SK-N-SH (cell line): ENCODE measurements around the gene TEX54. TPM values are rescaled to one million over a fixed set of nuclear protein-coding genes. Genes with fewer than 3 reads are reported as not detected.

ENCODE experiments used
- CTCF ChIA-PET: fragments of 300-600, 350-600 bp; formaldehyde crosslinking; extraction: SDS; loops from one replicate; lab custom pipeline; 2021; lab: Yijun Ruan, JAX
- POLR2A ChIA-PET: fragments of 350-600 bp; sonication (Branson Sonifier 250); formaldehyde crosslinking; extraction: SDS; loops from one replicate; lab custom pipeline; 2020; ENCODE audit warnings: antibody characterized with exemption, inconsistent platforms; lab: Yijun Ruan, JAX
- DNase-seq: peaks from one replicate; pipeline ENCODE4 v3.0.0; 2012
- H2AFZ ChIP-seq: fragments of 200-600 bp; sonication (generic); 2 replicates; pipeline ENCODE4 v1.8.1; 2016; ENCODE audit warnings: antibody characterized with exemption, mild to moderate bottlenecking, low read depth
- H3F3A ChIP-seq: fragments of 200-600 bp; sonication (generic); replicated peaks from 2 replicates; pipeline ENCODE3; 2016; ENCODE audit warnings: antibody characterized with exemption, mild to moderate bottlenecking; ENCODE audit not compliant: insufficient read depth
- H3K27ac ChIP-seq, 2 experiments: fragments of 200-500 bp in 1 of 2; fragments of 200-600 bp in 1 of 2; sonication (Bioruptor generic) in 1 of 2; sonication (generic), shearing (Covaris generic) in 1 of 2; 2 replicates each; pipeline versions ENCODE4 v1.5.1 to v1.6.1; 2014 to 2016; ENCODE audit warnings: low read depth in 2 of 2, inconsistent platforms in 1 of 2, low read length in 1 of 2, mild to moderate bottlenecking in 1 of 2, mixed read lengths in 1 of 2
- H3K27me3 ChIP-seq: fragments of 200-600 bp; sonication (generic), shearing (Covaris generic); 2 replicates; pipeline ENCODE4 v1.6.1; 2016; ENCODE audit warnings: mixed run types; ENCODE audit not compliant: insufficient read depth
- H3K36me3 ChIP-seq, 2 experiments: fragments of 200-500 bp in 1 of 2; fragments of 200-600 bp in 1 of 2; sonication (Bioruptor generic) in 1 of 2; sonication (generic) in 1 of 2; replicated peaks in 1 of 2; 2 replicates each; pipeline versions ENCODE3 to v1.5.1; 2014 to 2016; ENCODE audit warnings: low read length in 1 of 2, mild to moderate bottlenecking in 1 of 2; ENCODE audit not compliant: insufficient read depth in 2 of 2, control insufficient read depth in 1 of 2
- H3K4me1 ChIP-seq, 2 experiments: fragments of 200-500 bp in 1 of 2; fragments of 200-600 bp in 1 of 2; sonication (Bioruptor generic) in 1 of 2; sonication (generic), shearing (Covaris generic) in 1 of 2; 2 replicates each; pipeline versions ENCODE4 v1.5.1 to v1.6.1; 2014 to 2016; ENCODE audit warnings: low read depth in 1 of 2, low read length in 1 of 2, mixed run types in 1 of 2; ENCODE audit not compliant: insufficient read depth in 2 of 2, control insufficient read depth in 1 of 2
- H3K4me2 ChIP-seq: fragments of 200-600 bp; sonication (generic), shearing (Covaris generic); 2 replicates; pipeline ENCODE4 v1.6.1; 2017; ENCODE audit warnings: mixed run types
- H3K4me3 ChIP-seq, 2 experiments: fragments of 200-500 bp in 1 of 2; fragments of 200-600 bp in 1 of 2; sonication (Bioruptor generic) in 1 of 2; sonication (generic), shearing (Covaris generic) in 1 of 2; 2 replicates each; pipeline versions ENCODE4 v1.5.1 to v1.8.1; 2014 to 2016; ENCODE audit warnings: low read depth in 2 of 2, inconsistent platforms in 1 of 2, low read length in 1 of 2, mild to moderate bottlenecking in 1 of 2, mixed read lengths in 1 of 2, moderate library complexity in 1 of 2
- H3K79me2 ChIP-seq: fragments of 200-600 bp; sonication (generic); 2 replicates; pipeline ENCODE4 v1.8.1; 2017; ENCODE audit warnings: mild to moderate bottlenecking; ENCODE audit not compliant: insufficient read depth
- H3K9ac ChIP-seq: fragments of 200-600 bp; sonication (generic); 2 replicates; pipeline ENCODE4 v1.6.1; 2017; ENCODE audit warnings: mixed run types
- H3K9me2 ChIP-seq: fragments of 200-600 bp; sonication (generic); 2 replicates; pipeline ENCODE4 v1.6.1; 2017; ENCODE audit warnings: mixed run types
- H3K9me3 ChIP-seq: fragments of 200-600 bp; sonication (generic); 2 replicates; pipeline ENCODE4 v1.6.1; 2017; ENCODE audit warnings: mixed run types, mild to moderate bottlenecking, moderate library complexity
- H4K20me1 ChIP-seq: fragments of 200-600 bp; sonication (generic); 2 replicates; pipeline ENCODE4 v1.6.1; 2017; ENCODE audit warnings: mild to moderate bottlenecking, mixed run types; ENCODE audit not compliant: insufficient read depth
- CHD2 ChIP-seq: fragments of 150-350 bp; IDR thresholded peaks from 2 replicates; pipeline ENCODE4 v1.6.1; 2018; ENCODE audit warnings: low read length; ENCODE audit not compliant: partially characterized antibody
- FOSL2 ChIP-seq: IDR thresholded peaks from 2 replicates; pipeline ENCODE4 v1.4.0; 2012; ENCODE audit warnings: low read depth, mild to moderate bottlenecking, moderate library complexity, borderline replicate concordance
- FOXJ3 ChIP-seq: sonication (generic); formaldehyde crosslinking; IDR thresholded peaks from 2 replicates; pipeline ENCODE4 v1.5.1; 2020; ENCODE audit warnings: mild to moderate bottlenecking, missing genetic modification reagents
- JUND ChIP-seq: IDR thresholded peaks from 2 replicates; pipeline ENCODE4 v1.4.0; 2012
- MEF2A ChIP-seq: IDR thresholded peaks from 2 replicates; pipeline ENCODE4 v1.4.0; 2012; ENCODE audit warnings: low read depth, borderline replicate concordance
- MXI1 ChIP-seq: IDR thresholded peaks from 2 replicates; pipeline ENCODE4 v1.6.1; 2012; ENCODE audit warnings: mild to moderate bottlenecking, low read depth, low read length, improper control_type of control experiment
- NFIC ChIP-seq: IDR thresholded peaks from 2 replicates; pipeline ENCODE4 v1.4.0; 2012; ENCODE audit warnings: borderline replicate concordance
- PBX3 ChIP-seq: IDR thresholded peaks from 2 replicates; pipeline ENCODE4; 2012
- RAD21 ChIP-seq: IDR thresholded peaks from 2 replicates; pipeline ENCODE4 v1.6.1; 2012; ENCODE audit warnings: mild to moderate bottlenecking, low read length
- REST ChIP-seq: IDR thresholded peaks from 2 replicates; pipeline ENCODE4 v1.6.1; 2012; ENCODE audit warnings: mild to moderate bottlenecking, low read depth, low read length, moderate library complexity
- RFX5 ChIP-seq: IDR thresholded peaks from 2 replicates; pipeline ENCODE4 v1.6.1; 2012; ENCODE audit warnings: mild to moderate bottlenecking, improper control_type of control experiment, low read length
- SIN3A ChIP-seq: IDR thresholded peaks from 2 replicates; pipeline ENCODE4 v1.6.1; 2012; ENCODE audit warnings: low read depth, mild to moderate bottlenecking, low read length, moderate library complexity, borderline replicate concordance
- SMC3 ChIP-seq: IDR thresholded peaks from 2 replicates; pipeline ENCODE4 v1.6.1; 2012; ENCODE audit warnings: low read depth, low read length, improper control_type of control experiment
- TAF1 ChIP-seq: IDR thresholded peaks from 2 replicates; pipeline ENCODE4 v1.6.1; 2012; ENCODE audit warnings: low read depth, mild to moderate bottlenecking, low read length, moderate library complexity, borderline replicate concordance
- TEAD4 ChIP-seq: IDR thresholded peaks from 2 replicates; pipeline ENCODE4 v1.4.0; 2012; ENCODE audit warnings: mild to moderate bottlenecking, borderline replicate concordance; ENCODE audit not compliant: insufficient read depth
- YY1 ChIP-seq: IDR thresholded peaks from 2 replicates; pipeline ENCODE4 v1.4.0; 2012; ENCODE audit warnings: low read depth, mild to moderate bottlenecking
- WGBS: methylation state at CpG from one replicate; pipeline ENCODE4 v1.1.6; 2017; ENCODE audit warnings: low lambda C conversion rate; 5-methylcytosine and 5-hydroxymethylcytosine counted together
- polyA plus RNA-seq, 3 experiments: library from polyadenylated mRNA; depleted of rRNA; stranded (reverse); fragments of >200 nt; gene quantifications; 2 replicates each; pipeline ENCODE4 v1.2.3, GENCODE V29; 2012
- TF ChIP-seq, protein P1 (sequence below): IDR thresholded peaks from 2 replicates; pipeline ENCODE4 v1.4.0; 2012; ENCODE audit warnings: low read depth, borderline replicate concordance

The TEX54 gene
- polyA plus RNA-seq, 1 of the 3 experiments (the other 2 are of a cell fraction) = not detected

- TF ChIP-seq REST (peak; percentile 44; the same call in 1 of the 2 replicates), SIN3A (peak; percentile 91; the same call in 1 of the 2 replicates), NFIC (no peak), RAD21 (peak; percentile 27; the same call in 1 of the 2 replicates), FOSL2 (peak; percentile 65; the same call in 1 of the 2 replicates), MEF2A (no peak)
- TF ChIP-seq, protein P1, sequence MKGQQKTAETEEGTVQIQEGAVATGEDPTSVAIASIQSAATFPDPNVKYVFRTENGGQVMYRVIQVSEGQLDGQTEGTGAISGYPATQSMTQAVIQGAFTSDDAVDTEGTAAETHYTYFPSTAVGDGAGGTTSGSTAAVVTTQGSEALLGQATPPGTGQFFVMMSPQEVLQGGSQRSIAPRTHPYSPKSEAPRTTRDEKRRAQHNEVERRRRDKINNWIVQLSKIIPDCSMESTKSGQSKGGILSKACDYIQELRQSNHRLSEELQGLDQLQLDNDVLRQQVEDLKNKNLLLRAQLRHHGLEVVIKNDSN = no peak
Observed at GRCh38 chr11:62787005-62787759, 45.5 kb downstream of the TEX54 start, which contains the start of gene TMEM179B (continued).

DNA sequence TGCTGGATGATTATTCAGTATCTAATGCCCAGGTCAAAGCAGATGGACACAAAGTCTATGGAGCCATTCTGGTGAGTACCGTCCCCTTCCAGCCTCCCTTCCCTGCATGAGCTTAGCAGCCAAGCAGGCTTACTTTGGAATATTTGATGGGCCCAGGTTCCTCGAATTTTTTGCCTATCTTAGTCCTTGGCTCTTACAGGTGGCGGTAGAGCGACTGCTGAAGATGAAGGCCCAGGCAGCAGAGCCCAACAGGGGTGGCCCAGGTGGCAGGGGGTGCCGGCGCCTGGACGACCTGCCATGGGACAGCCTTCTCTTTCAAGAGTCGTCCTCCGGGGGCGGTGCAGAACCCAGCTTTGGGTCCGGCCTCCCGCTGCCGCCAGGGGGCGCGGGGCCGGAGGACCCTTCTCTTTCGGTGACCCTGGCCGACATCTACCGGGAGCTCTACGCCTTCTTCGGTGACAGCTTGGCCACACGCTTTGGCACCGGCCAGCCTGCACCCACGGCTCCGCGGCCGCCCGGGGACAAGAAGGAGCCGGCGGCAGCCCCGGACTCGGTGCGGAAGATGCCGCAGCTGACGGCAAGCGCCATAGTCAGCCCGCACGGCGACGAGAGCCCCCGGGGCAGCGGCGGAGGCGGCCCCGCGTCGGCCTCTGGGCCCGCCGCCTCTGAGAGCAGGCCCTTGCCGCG, 46.2 kb downstream of the TEX54 start:
- H3K9ac ChIP-seq = peak overlapping the region; percentile 74
- H2AFZ ChIP-seq = no peak overlapping the region
- H3K4me3 ChIP-seq = peak overlapping the region; percentile 76 to 87
- peaks cover 23 to 35% of the 10 kb centered on the region in 2 experiments for H3K36me3 ChIP-seq
- H4K20me1 ChIP-seq = no peaks in the 10 kb centered on the region
- H3K79me2 ChIP-seq = peaks cover 51% of the 10 kb centered on the region
- ChIA-PET CTCF (interaction anchor here (0.5 to 6.6 kb wide), 59 partner anchors 10 to 1497 kb away, joined by 3 to 130 read pairs (median 5); partner anchors contain the start of genes B3GAT3, HNRNPUL2, NXF1 and POLR2G), POLR2A (interaction anchor here (0.6 to 2.8 kb wide), 16 partner anchors 9 to 195 kb away, joined by 3 to 35 read pairs (median 5); partner anchors contain the start of genes HNRNPUL2, SLC3A2, TAF6L and TUT1)
- peaks cover 4 to 24% of the 10 kb centered on the region in 2 experiments for H3K4me1 ChIP-seq
- H3K9me2 ChIP-seq = no peaks in the 10 kb centered on the region
- peak overlapping the region; percentile 65 to 78; a peak in 3 of 4 replicates for H3K27ac ChIP-seq
- H3K9me3 ChIP-seq = no peaks in the 10 kb centered on the region
- H3K4me2 ChIP-seq = peak overlapping the region; percentile 83
- H3F3A ChIP-seq = peaks cover 34% of the 10 kb centered on the region
- 7% methylated on average over 10 of the region's 51 CpGs for WGBS
- H3K27me3 ChIP-seq = no peaks in the 10 kb centered on the region
- DNase-seq = peak; percentile 94
- 0 out of 2 replicates have a peak, but pooled peaks have one; percentile 15 for TF ChIP-seq RFX5
- no peak for TF ChIP-seq FOXJ3 (CRISPR knock-in tag)
- TF ChIP-seq REST = 0 out of 2 replicates have a peak, but pooled peaks have one; percentile 8
- TF ChIP-seq PBX3 = no peak
- TF ChIP-seq JUND = no peak
- peak; percentile 41; the same call in 1 of the 2 replicates for TF ChIP-seq TAF1
- TF ChIP-seq, protein P1 = no peak
- 0 out of 2 replicates have a peak, but pooled peaks have one; percentile 10 for TF ChIP-seq TEAD4
- peak; percentile 43 for TF ChIP-seq CHD2
- TF ChIP-seq SIN3A = peak; percentile 89; the same call in 1 of the 2 replicates
- TF ChIP-seq YY1 = peak; percentile 30; the same call in 1 of the 2 replicates
- TF ChIP-seq SMC3 = peak; percentile 81
- peak; percentile 71; the same call in 1 of the 2 replicates for TF ChIP-seq MXI1
